HG03571 (cell line): ENCODE data around the gene TUBB4B.

Source experiments
- ATAC-seq: cut with Tn5 transposase; IDR thresholded peaks from one replicate; pipeline ENCODE4 v1.9.1; 2021; ENCODE audit not compliant: unreplicated experiment

TUBB4B gene

GRCh38 chr9:137286975-137287383 lies 45.9 kb downstream of the TUBB4B start:
- no peak for ATAC-seq

DNA sequence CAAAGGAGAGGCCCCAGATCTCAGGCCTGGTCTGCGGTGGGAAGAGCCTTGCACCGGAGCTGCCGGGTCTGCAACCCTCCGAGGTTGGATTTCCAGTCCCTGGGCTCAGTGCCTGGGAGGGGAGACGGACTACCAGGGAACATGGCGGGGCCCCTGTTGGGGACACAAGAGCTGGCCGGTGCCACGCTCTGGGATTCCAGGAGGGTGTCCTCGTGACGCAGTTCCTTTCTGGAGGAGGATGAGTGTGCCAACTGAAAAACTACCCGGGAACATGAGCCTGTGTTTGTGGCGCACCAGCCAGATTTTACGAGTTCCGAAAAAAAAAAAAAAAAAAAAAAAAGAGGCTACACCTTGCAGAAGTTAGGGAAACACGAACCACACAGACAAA lies 52.0 kb downstream of the TUBB4B start:
- no peak for ATAC-seq
